Stomach (tissue), 9 donors: Measurements from ENCODE around the gene GAN. TPM values are rescaled to one million over a fixed set of nuclear protein-coding genes. Genes with fewer than 3 reads are reported as not detected.

Experiments used
- DNase-seq, 2 donors: peaks; one replicate each; pipeline versions ENCODE4 v3.0.0 to v3.0.0-alpha.2; 2013 to 2019
- H3K27ac ChIP-seq, 5 donors: fragments of 200-600 bp in 4 of 5; sonication (generic) in 4 of 5; one replicate each; pipeline ENCODE4 v1.5.1; 2013 to 2019; ENCODE audit warnings: mild to moderate bottlenecking in 1 of 5, moderate library complexity in 1 of 5
- H3K27me3 ChIP-seq, 3 donors: fragments of 200-600 bp; sonication (generic); one replicate each; pipeline ENCODE4 v1.5.1; 2017 to 2019; ENCODE audit warnings: mixed run types in 1 of 3
- H3K36me3 ChIP-seq, 4 donors: fragments of 200-600 bp; sonication (generic); 1 replicate in 3 of 4; 2 replicates in 1 of 4; pipeline ENCODE4 v1.5.1; 2016 to 2019
- H3K4me1 ChIP-seq, 4 donors: fragments of 200-600 bp; sonication (generic); one replicate each; pipeline ENCODE4 v1.5.1; 2016 to 2019
- H3K4me3 ChIP-seq, 4 donors: fragments of 200-600 bp; sonication (generic) in 3 of 4; one replicate each; pipeline ENCODE4 v1.5.1; 2016 to 2019; ENCODE audit warnings: mild to moderate bottlenecking in 1 of 4
- H3K9me3 ChIP-seq, 4 donors: fragments of 200-600 bp; sonication (generic); one replicate each; pipeline ENCODE4 v1.5.1; 2016 to 2019
- CTCF ChIP-seq, 7 experiments: fragments of 450-650 bp in 4 of 7; fragments of 200-600 bp in 3 of 7; sonication (generic) in 3 of 7; IDR thresholded peaks; one replicate each; pipeline ENCODE4 v1.5.1; 2016 to 2019; ENCODE audit warnings: antibody characterized with exemption in 7 of 7, control low read depth in 2 of 7, mild to moderate bottlenecking in 1 of 7
- EP300 ChIP-seq: sonication (generic); formaldehyde crosslinking; IDR thresholded peaks from one replicate; pipeline ENCODE4 v1.6.1; 2017; ENCODE audit warnings: antibody characterized with exemption
- POLR2A ChIP-seq, 4 donors: fragments of 450-650 bp; IDR thresholded peaks; one replicate each; pipeline ENCODE4 v1.6.1; 2016; ENCODE audit warnings: antibody characterized with exemption in 4 of 4, control low read depth in 2 of 4, mild to moderate bottlenecking in 1 of 4, moderate library complexity in 1 of 4
- POLR2AphosphoS5 ChIP-seq, 3 donors: sonication (generic); formaldehyde crosslinking; IDR thresholded peaks; one replicate each; pipeline ENCODE4 v1.6.1; 2016; ENCODE audit warnings: antibody characterized with exemption in 3 of 3
- WGBS, 5 donors: extraction: QIAGEN DNeasy Blood & Tissue Kit in 3 of 5; methylation state at CpG; one replicate each; pipeline versions ENCODE4 v1.1.5 to v1.1.7; 2013 to 2018; 5-methylcytosine and 5-hydroxymethylcytosine counted together
- intact Hi-C: fragments of 100-400 bp; cut with DNase I; formaldehyde crosslinking; loops from one replicate; pipeline ENCODE4 v1.15.1; 2023; ENCODE audit warnings: low total_unique reads
- polyA plus RNA-seq, 3 donors: library from polyadenylated mRNA; stranded (reverse); fragments of 200-250 nt; gene quantifications; one replicate each; pipeline ENCODE4 v1.2.3, GENCODE V29; 2013
- total RNA-seq, 5 donors: library from RNA; depleted of rRNA; stranded (reverse); fragments of >200 nt; gene quantifications; one replicate each; pipeline versions ENCODE4 v1.1.0 to v1.2.3, GENCODE V29; 2014 to 2016
- donor health status: healthy with polysubstance abuse.
- donor health status: Bipolar disorder and iron deficiency.
- donor health status: healthy.

GAN gene
- total and polyA plus RNA-seq, 8 donors = 0.56 to 38.5 (median 7.6) TPM

GRCh38 chr16:81369888-81370504, 55.2 kb downstream of the GAN start:
- H3K27me3 ChIP-seq = no peaks in the 10 kb centered on the region
- no peaks in the 10 kb centered on the region for H3K4me1 ChIP-seq
- no peak overlapping the region for H3K27ac ChIP-seq
- intact Hi-C loops = no loop called here
- H3K4me3 ChIP-seq = no peak overlapping the region
- TF ChIP-seq POLR2AphosphoS5 (IDR thresholded peaks at IDR 0.05) (no peak), POLR2A (IDR thresholded peaks at IDR 0.05) (no peak), EP300 (no peak), CTCF (IDR thresholded peaks at IDR 0.05) (no peak)
- no peak for DNase-seq
- 74 to 83% (median 78%) methylated on average over 4 of the region's 4 CpGs for WGBS, 5 donors
- no peaks in the 10 kb centered on the region for H3K9me3 ChIP-seq
- H3K36me3 ChIP-seq = peaks cover 15 to 95% (median 86%) of the 10 kb centered on the region in 4 donors

- H3K4me3 ChIP-seq = no peak overlapping the region
- no peak for DNase-seq
Measured at GRCh38 chr16:81371106-81371505, 56.3 kb downstream of the GAN start.

GRCh38 chr16:81374550-81374949, 59.8 kb downstream of the GAN start:
- Histone ChIP-seq H3K9me3 (no peaks in the 10 kb centered on the region), H3K4me3 (no peak overlapping the region), H3K36me3 (peaks cover 19 to 75% (median 69%) of the 10 kb centered on the region in 4 donors), H3K27ac (no peak overlapping the region), H3K4me1 (peaks cover 0 to 1% (median 0%) of the 10 kb centered on the region in 4 donors), H3K27me3 (no peaks in the 10 kb centered on the region)
- intact Hi-C loops = no loop called here
- 55 to 75% (median 61%) methylated on average over 3 of the region's 3 CpGs for WGBS, 5 donors
- no peak for DNase-seq
- TF ChIP-seq EP300 (no peak), POLR2AphosphoS5 (IDR thresholded peaks at IDR 0.05) (no peak), CTCF (IDR thresholded peaks at IDR 0.05) (no peak), POLR2A (IDR thresholded peaks at IDR 0.05) (no peak)

More at GRCh38 chr16:81371106-81371505, 56.3 kb downstream of the GAN start:
- Histone ChIP-seq H3K4me1 (no peaks in the 10 kb centered on the region), H3K36me3 (peaks cover 13 to 83% (median 75%) of the 10 kb centered on the region in 4 donors), H3K9me3 (no peaks in the 10 kb centered on the region), H3K27ac (no peak overlapping the region), H3K27me3 (no peaks in the 10 kb centered on the region)
- no peak for TF ChIP-seq POLR2AphosphoS5 (IDR thresholded peaks at IDR 0.05)
- no peak for TF ChIP-seq EP300
- TF ChIP-seq POLR2A (IDR thresholded peaks at IDR 0.05) = no peak
- TF ChIP-seq CTCF (IDR thresholded peaks at IDR 0.05) = no peak
- intact Hi-C loops = no loop called here
- WGBS, 5 donors = 69 to 87% (median 77%) methylated on average over 1 of the region's 1 CpG

- WGBS, 5 donors = 59 to 73% (median 70%) methylated on average over 7 of the region's 7 CpGs
Measured at GRCh38 chr16:81376880-81377279, 62.1 kb downstream of the GAN start.

More at GRCh38 chr16:81376880-81377279, 62.1 kb downstream of the GAN start:
- no peak overlapping the region for H3K4me3 ChIP-seq
- H3K36me3 ChIP-seq = peaks cover 15 to 58% (median 54%) of the 10 kb centered on the region in 4 donors
- H3K27me3 ChIP-seq = no peaks in the 10 kb centered on the region
- no peak overlapping the region for H3K27ac ChIP-seq
- no peak for DNase-seq
- TF ChIP-seq CTCF (IDR thresholded peaks at IDR 0.05) = no peak
- TF ChIP-seq POLR2A (IDR thresholded peaks at IDR 0.05) = no peak
- no peak for TF ChIP-seq POLR2AphosphoS5 (IDR thresholded peaks at IDR 0.05)
- TF ChIP-seq EP300 = no peak
- intact Hi-C loops = no loop called here
- no peaks in the 10 kb centered on the region for H3K9me3 ChIP-seq
- peaks cover 0 to 11% (median 0%) of the 10 kb centered on the region in 4 donors for H3K4me1 ChIP-seq
